ENCODE measurements around the gene RASA3. TPM values are rescaled to one million over a fixed set of nuclear protein-coding genes. Genes with fewer than 3 reads are reported as not detected.

Gene RASA3
- total RNA-seq, 2 experiments from 2014 or later: 3.6 to 17.9 TPM

DNA sequence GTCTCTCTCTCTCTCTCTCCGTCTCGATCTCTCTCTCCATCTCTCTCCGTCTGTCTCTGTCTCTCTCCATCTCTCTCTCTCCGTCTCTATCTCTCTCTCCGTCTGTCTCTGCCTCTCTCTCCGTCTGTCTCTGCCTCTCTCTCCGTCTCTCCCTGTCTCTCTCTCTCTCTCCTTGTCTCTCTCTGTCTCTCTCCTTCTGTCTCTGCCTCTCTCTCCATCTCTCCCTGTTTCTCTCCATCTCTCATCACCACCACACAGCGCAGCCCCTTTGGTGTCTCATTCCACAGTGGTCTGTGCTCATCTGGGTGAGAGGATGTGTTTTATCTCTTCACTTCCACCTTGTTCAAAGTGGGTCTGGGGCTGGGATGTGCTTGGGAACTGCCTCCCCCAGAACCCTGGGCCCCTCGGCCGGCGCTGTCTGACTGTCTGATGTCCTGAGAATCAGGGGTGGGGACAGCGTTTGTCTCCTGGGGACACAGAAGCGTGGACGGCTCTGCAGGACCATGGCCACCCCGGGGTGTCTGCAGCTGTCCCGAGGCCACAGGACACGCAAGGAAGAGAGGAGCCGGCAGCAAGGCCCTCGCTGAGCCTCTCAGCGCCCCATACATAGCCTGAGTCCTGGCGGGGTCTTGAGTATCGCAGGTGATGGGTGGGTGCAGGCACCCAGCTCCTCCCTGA is 118.3 kb downstream of the RASA3 start:
- CTCF ChIA-PET (ENCODE audit: unreplicated experiment): no interaction called here
- H3K36me3 ChIP-seq (ENCODE audit: insufficient read depth, low read length): peaks cover 9% of the 10 kb centered on the region
- intact Hi-C loops (cut with micrococcal nuclease; ENCODE audit: unreplicated experiment): no loop called here

DNA sequence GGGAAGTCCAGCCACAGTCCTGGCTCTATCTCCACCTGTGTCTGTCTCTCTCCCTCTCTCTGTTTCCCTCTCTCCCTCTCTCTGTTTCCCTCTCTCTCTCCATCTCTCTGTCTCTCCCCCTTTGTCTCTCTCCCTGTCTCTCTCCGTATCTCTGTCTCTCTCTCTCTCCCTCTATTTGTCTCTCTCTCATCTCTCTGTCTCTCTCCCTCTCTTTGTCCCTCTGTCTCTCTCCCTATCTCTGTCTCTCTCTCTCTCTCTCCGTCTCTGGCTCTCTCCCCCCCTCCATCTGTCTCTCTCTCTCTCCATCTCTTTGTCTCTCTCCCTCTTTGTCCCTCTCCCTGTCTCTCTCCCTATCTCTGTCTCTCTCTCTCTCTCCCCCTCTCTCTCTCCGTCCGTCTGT is 119.1 kb downstream of the RASA3 start:
- Histone ChIP-seq H3K9me2 (ENCODE audit: insufficient read depth, low read length) (no peaks in the 10 kb centered on the region), H3K4me1 (ENCODE audit: insufficient read depth, low read length, poor library complexity, severe bottlenecking) (no peaks in the 10 kb centered on the region), H4K20me1 (ENCODE audit: insufficient read depth, low read length) (no peaks in the 10 kb centered on the region), H3K9me3 (ENCODE audit: low read length) (no peaks in the 10 kb centered on the region), H2AFZ (ENCODE audit: low read length) (no peak overlapping the region), H3K79me2 (ENCODE audit: insufficient read depth, low read depth, low read length) (no peaks in the 10 kb centered on the region), H3K4me3 (ENCODE audit: low read depth, low read length, poor library complexity, severe bottlenecking) (no peak overlapping the region), H3K27ac (ENCODE audit: low read depth, low read length, poor library complexity, severe bottlenecking) (no peak overlapping the region), H3K36me3 (ENCODE audit: insufficient read depth, low read length) (peaks cover 9% of the 10 kb centered on the region), H3K4me2 (ENCODE audit: low read length) (no peak overlapping the region)
- BruUV-seq (replicated peaks): no TSS peak
- TF ChIP-seq, protein P1, sequence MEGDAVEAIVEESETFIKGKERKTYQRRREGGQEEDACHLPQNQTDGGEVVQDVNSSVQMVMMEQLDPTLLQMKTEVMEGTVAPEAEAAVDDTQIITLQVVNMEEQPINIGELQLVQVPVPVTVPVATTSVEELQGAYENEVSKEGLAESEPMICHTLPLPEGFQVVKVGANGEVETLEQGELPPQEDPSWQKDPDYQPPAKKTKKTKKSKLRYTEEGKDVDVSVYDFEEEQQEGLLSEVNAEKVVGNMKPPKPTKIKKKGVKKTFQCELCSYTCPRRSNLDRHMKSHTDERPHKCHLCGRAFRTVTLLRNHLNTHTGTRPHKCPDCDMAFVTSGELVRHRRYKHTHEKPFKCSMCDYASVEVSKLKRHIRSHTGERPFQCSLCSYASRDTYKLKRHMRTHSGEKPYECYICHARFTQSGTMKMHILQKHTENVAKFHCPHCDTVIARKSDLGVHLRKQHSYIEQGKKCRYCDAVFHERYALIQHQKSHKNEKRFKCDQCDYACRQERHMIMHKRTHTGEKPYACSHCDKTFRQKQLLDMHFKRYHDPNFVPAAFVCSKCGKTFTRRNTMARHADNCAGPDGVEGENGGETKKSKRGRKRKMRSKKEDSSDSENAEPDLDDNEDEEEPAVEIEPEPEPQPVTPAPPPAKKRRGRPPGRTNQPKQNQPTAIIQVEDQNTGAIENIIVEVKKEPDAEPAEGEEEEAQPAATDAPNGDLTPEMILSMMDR (conservative IDR thresholded peaks at IDR 0.05; ENCODE audit: low read length): no peak
- TF ChIP-seq EZH2phosphoT487 (IDR thresholded peaks at IDR 0.05; ENCODE audit: borderline replicate concordance, low read depth, low read length): no peak
- POLR2A ChIA-PET: no interaction called here
- intact Hi-C loops (cut with micrococcal nuclease; ENCODE audit: unreplicated experiment): no loop called here
- CTCF ChIA-PET (ENCODE audit: unreplicated experiment): no interaction called here
- no peak for DNase-seq (ENCODE audit: low spot score)

More for the DNA sequence above, 118.3 kb downstream of the RASA3 start:
- no peaks in the 10 kb centered on the region for H3K9me3 ChIP-seq (ENCODE audit: low read length)
- no peaks in the 10 kb centered on the region for H4K20me1 ChIP-seq (ENCODE audit: insufficient read depth, low read length)
- no peak for DNase-seq (ENCODE audit: low spot score)
- no peak overlapping the region for H2AFZ ChIP-seq (ENCODE audit: low read length)
- no peak overlapping the region for H3K4me3 ChIP-seq (ENCODE audit: low read depth, low read length, poor library complexity, severe bottlenecking)
- BruUV-seq (replicated peaks): no TSS peak
- peaks cover under 1% of the 10 kb centered on the region for H3K4me1 ChIP-seq (ENCODE audit: insufficient read depth, low read length, poor library complexity, severe bottlenecking)
- H3K4me2 ChIP-seq (ENCODE audit: low read length): no peak overlapping the region
- no peaks in the 10 kb centered on the region for H3K79me2 ChIP-seq (ENCODE audit: insufficient read depth, low read depth, low read length)
- POLR2A ChIA-PET: no interaction called here
- no peak overlapping the region for H3K27ac ChIP-seq (ENCODE audit: low read depth, low read length, poor library complexity, severe bottlenecking)
- no peaks in the 10 kb centered on the region for H3K9me2 ChIP-seq (ENCODE audit: insufficient read depth, low read length)
- TF ChIP-seq, protein P1 (conservative IDR thresholded peaks at IDR 0.05; ENCODE audit: low read length): no peak
- TF ChIP-seq EZH2phosphoT487 (IDR thresholded peaks at IDR 0.05; ENCODE audit: borderline replicate concordance, low read depth, low read length): no peak

DNA sequence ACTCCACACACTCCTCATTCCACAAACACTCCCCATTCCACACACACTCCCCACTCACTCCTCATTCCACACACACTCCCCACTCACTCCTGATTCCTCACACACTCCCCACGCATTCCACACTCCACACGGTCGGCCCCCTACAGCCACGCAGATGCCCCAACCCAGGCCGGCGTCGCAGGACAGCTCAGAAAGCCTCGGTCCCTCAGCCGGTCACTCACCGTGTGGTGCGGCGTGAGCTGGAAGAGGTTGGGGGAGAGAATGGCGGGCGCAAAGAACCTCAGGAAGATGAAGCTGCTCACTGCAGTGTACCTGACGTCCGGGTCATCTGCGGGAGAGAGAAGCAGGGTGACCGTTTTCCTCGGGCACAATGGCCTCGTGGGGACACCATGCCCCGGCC is 119.5 kb downstream of the RASA3 start:
- POLR2A ChIA-PET: no interaction called here
- no peak overlapping the region for H3K4me3 ChIP-seq (ENCODE audit: low read depth, low read length, poor library complexity, severe bottlenecking)
- no peak overlapping the region for H2AFZ ChIP-seq (ENCODE audit: low read length)
- no peaks in the 10 kb centered on the region for H3K79me2 ChIP-seq (ENCODE audit: insufficient read depth, low read depth, low read length)
- H4K20me1 ChIP-seq (ENCODE audit: insufficient read depth, low read length): no peaks in the 10 kb centered on the region
- no peak overlapping the region for H3K27ac ChIP-seq (ENCODE audit: low read depth, low read length, poor library complexity, severe bottlenecking)
- no peak overlapping the region for H3K4me2 ChIP-seq (ENCODE audit: low read length)
- CTCF ChIA-PET (ENCODE audit: unreplicated experiment): no interaction called here
- H3K9me3 ChIP-seq (ENCODE audit: low read length): no peaks in the 10 kb centered on the region
- intact Hi-C loops (cut with micrococcal nuclease; ENCODE audit: unreplicated experiment): no loop called here
- BruUV-seq (replicated peaks): no TSS peak
- no peaks in the 10 kb centered on the region for H3K4me1 ChIP-seq (ENCODE audit: insufficient read depth, low read length, poor library complexity, severe bottlenecking)
- no peaks in the 10 kb centered on the region for H3K9me2 ChIP-seq (ENCODE audit: insufficient read depth, low read length)
- TF ChIP-seq EZH2phosphoT487 (IDR thresholded peaks at IDR 0.05; ENCODE audit: borderline replicate concordance, low read depth, low read length): no peak
- no peak for DNase-seq (ENCODE audit: low spot score)
- peaks cover 9% of the 10 kb centered on the region for H3K36me3 ChIP-seq (ENCODE audit: insufficient read depth, low read length)
